H9 (cell line): ENCODE results near the gene SOBP. TPM values are rescaled to one million over a fixed set of nuclear protein-coding genes. Genes with fewer than 3 reads are reported as not detected.
A peak's percentile ranks its signal among the peaks of the same experiment; 100 is the strongest.

Experiments
- DNase-seq: peaks from one replicate; pipeline ENCODE4 v3.0.0-alpha.2; 2017
- H2AFZ ChIP-seq: one replicate; pipeline ENCODE4 v1.6.1; 2013; ENCODE audit warnings: mild to moderate bottlenecking, low read length, control low read depth, moderate library complexity
- H2AK5ac ChIP-seq: 2 replicates; pipeline ENCODE4 v1.6.1; 2013; ENCODE audit warnings: low read length, control low read depth, mixed read lengths; ENCODE audit not compliant: insufficient read length
- H2BK120ac ChIP-seq: one replicate; pipeline ENCODE4 v1.6.1; 2013; ENCODE audit warnings: low read depth, mild to moderate bottlenecking, low read length, control low read depth, inconsistent platforms; ENCODE audit not compliant: poor library complexity, severe bottlenecking
- H2BK12ac ChIP-seq: 2 replicates; pipeline ENCODE4 v1.6.1; 2013; ENCODE audit warnings: low read length, control low read depth, mixed read lengths, low read depth; ENCODE audit not compliant: insufficient read length
- H2BK15ac ChIP-seq: 2 replicates; pipeline ENCODE4 v1.6.1; 2013; ENCODE audit warnings: low read depth, low read length, control low read depth
- H2BK20ac ChIP-seq: one replicate; pipeline ENCODE4 v1.6.1; 2013; ENCODE audit warnings: low read depth, mild to moderate bottlenecking, low read length, control low read depth, inconsistent platforms; ENCODE audit not compliant: poor library complexity, severe bottlenecking
- H2BK5ac ChIP-seq: 2 replicates; pipeline ENCODE4 v1.6.1; 2013; ENCODE audit warnings: low read length, control low read depth, mixed read lengths; ENCODE audit not compliant: insufficient read length
- H3K14ac ChIP-seq: 2 replicates; pipeline ENCODE4 v1.6.1; 2013; ENCODE audit warnings: low read length, control low read depth; ENCODE audit not compliant: insufficient read depth
- H3K18ac ChIP-seq: 2 replicates; pipeline ENCODE4 v1.6.1; 2013; ENCODE audit warnings: low read depth, mild to moderate bottlenecking, mixed read lengths, low read length, control low read depth; ENCODE audit not compliant: insufficient read length
- H3K23ac ChIP-seq: 2 replicates; pipeline ENCODE4 v1.6.1; 2013; ENCODE audit warnings: low read length, control low read depth, mixed read lengths, low read depth; ENCODE audit not compliant: insufficient read length
- H3K23me2 ChIP-seq: 2 replicates; pipeline ENCODE4 v1.6.1; 2013; ENCODE audit warnings: low read depth, mild to moderate bottlenecking, mixed read lengths, low read length, control low read depth; ENCODE audit not compliant: insufficient read length, poor library complexity, severe bottlenecking
- H3K27ac ChIP-seq: 2 replicates; pipeline ENCODE4 v1.5.1; 2013; ENCODE audit warnings: low read length, control low read depth, mixed read lengths, low read depth; ENCODE audit not compliant: insufficient read length
- H3K27me3 ChIP-seq: 2 replicates; pipeline ENCODE4 v1.6.1; 2013; ENCODE audit warnings: low read length, control low read depth, inconsistent platforms; ENCODE audit not compliant: insufficient read depth
- H3K4ac ChIP-seq: 2 replicates; pipeline ENCODE4 v1.6.1; 2013; ENCODE audit warnings: low read depth, mild to moderate bottlenecking, control low read depth, inconsistent platforms, low read length, moderate library complexity
- H3K4me1 ChIP-seq: 2 replicates; pipeline ENCODE4 v1.6.1; 2013; ENCODE audit warnings: low read length, control low read depth, inconsistent platforms; ENCODE audit not compliant: insufficient read depth
- H3K4me2 ChIP-seq: 2 replicates; pipeline ENCODE4 v1.6.1; 2013; ENCODE audit warnings: low read length, control low read depth, mixed read lengths; ENCODE audit not compliant: insufficient read length, insufficient read depth
- H3K56ac ChIP-seq: 2 replicates; pipeline ENCODE4 v1.6.1; 2013; ENCODE audit warnings: low read depth, mild to moderate bottlenecking, mixed read lengths, low read length, control low read depth; ENCODE audit not compliant: insufficient read length
- H3K79me1 ChIP-seq: 2 replicates; pipeline ENCODE4 v1.6.1; 2013; ENCODE audit warnings: low read depth, mild to moderate bottlenecking, moderate library complexity, low read length, control low read depth, inconsistent platforms; ENCODE audit not compliant: insufficient read depth, poor library complexity, severe bottlenecking
- H3K79me2 ChIP-seq: 2 replicates; pipeline ENCODE4 v1.6.1; 2013; ENCODE audit warnings: low read length, control low read depth, inconsistent platforms; ENCODE audit not compliant: insufficient read depth
- H3K9ac ChIP-seq: 2 replicates; pipeline ENCODE4 v1.6.1; 2013; ENCODE audit warnings: low read length, control low read depth, mixed read lengths; ENCODE audit not compliant: insufficient read length; ENCODE audit errors: extremely low read depth
- H3K9me3 ChIP-seq: one replicate; pipeline ENCODE4 v1.6.1; 2013; ENCODE audit warnings: low read depth, low read length, inconsistent platforms; ENCODE audit not compliant: control insufficient read depth
- H3T11ph ChIP-seq: one replicate; pipeline ENCODE4 v1.6.1; 2013; ENCODE audit warnings: mild to moderate bottlenecking, low read length, control low read depth, inconsistent platforms
- H4K20me1 ChIP-seq: one replicate; pipeline ENCODE4 v1.6.1; 2013; ENCODE audit not compliant: control insufficient read depth, insufficient read length, insufficient read depth
- H4K5ac ChIP-seq: 2 replicates; pipeline ENCODE4 v1.6.1; 2013; ENCODE audit warnings: low read depth, mild to moderate bottlenecking, mixed read lengths, low read length, control low read depth; ENCODE audit not compliant: insufficient read length
- H4K8ac ChIP-seq: replicated peaks from 2 replicates; pipeline ENCODE4 v1.6.1; 2013; ENCODE audit warnings: low read length, control low read depth, mixed read lengths, low read depth; ENCODE audit not compliant: insufficient read length
- H4K91ac ChIP-seq: 2 replicates; pipeline ENCODE4 v1.6.1; 2013; ENCODE audit warnings: low read depth, mild to moderate bottlenecking, moderate library complexity, mixed read lengths, low read length, control low read depth; ENCODE audit not compliant: insufficient read length
- H3K27ac Mint-ChIP-seq, 3 experiments: 2 replicates in 2 of 3; 3 replicates in 1 of 3; pipeline ENCODE4 v1.8.0; 2020 to 2021; ENCODE audit warnings: mixed read lengths in 3 of 3, mild to moderate bottlenecking in 1 of 3, moderate library complexity in 1 of 3
- H3K27me3 Mint-ChIP-seq: 2 replicates; pipeline ENCODE4 v1.8.0; 2021; ENCODE audit warnings: low read depth, mild to moderate bottlenecking, moderate library complexity, mixed read lengths
- H3K36me3 Mint-ChIP-seq, 3 experiments: 2 replicates in 2 of 3; 3 replicates in 1 of 3; pipeline ENCODE4 v1.8.0; 2020 to 2021; ENCODE audit warnings: low read depth in 3 of 3, mixed read lengths in 3 of 3; ENCODE audit not compliant: insufficient read depth in 1 of 3
- H3K4me1 Mint-ChIP-seq, 2 experiments: 2 replicates each; pipeline ENCODE4 v1.8.0; 2020; ENCODE audit warnings: mixed read lengths in 2 of 2
- H3K4me3 Mint-ChIP-seq, 2 experiments: 2 replicates in 1 of 2; 3 replicates in 1 of 2; pipeline ENCODE4 v1.8.0; 2020 to 2021; ENCODE audit warnings: mild to moderate bottlenecking in 2 of 2, mixed read lengths in 2 of 2, moderate library complexity in 1 of 2
- H3K9me3 Mint-ChIP-seq, 2 experiments: 2 replicates in 1 of 2; 3 replicates in 1 of 2; pipeline ENCODE4 v1.8.0; 2020; ENCODE audit warnings: mild to moderate bottlenecking in 2 of 2, mixed read lengths in 2 of 2, moderate library complexity in 1 of 2
- WGBS: extraction: QIAGEN DNeasy Blood & Tissue Kit; methylation state at CpG from one replicate; pipeline ENCODE4 v1.1.7; 2013; ENCODE audit warnings: missing lambda C conversion rate, low lambda C conversion rate, mixed read lengths; ENCODE audit not compliant: insufficient read length; ENCODE audit errors: extremely low coverage; 5-methylcytosine and 5-hydroxymethylcytosine counted together
- total RNA-seq: library from RNA; stranded (reverse); gene quantifications from 2 replicates; pipeline ENCODE4 v1.2.1, GENCODE V29; 2021
- TF ChIP-seq, protein P1 (sequence below): fragments of 200-600 bp; sonication (generic); conservative IDR thresholded peaks from 3 replicates; pipeline ENCODE4 v1.8.0; 2021; ENCODE audit warnings: antibody characterized with exemption, mild to moderate bottlenecking

SOBP gene
- total RNA-seq, 1 experiment from 2014 or later: 4.3 TPM

DNA sequence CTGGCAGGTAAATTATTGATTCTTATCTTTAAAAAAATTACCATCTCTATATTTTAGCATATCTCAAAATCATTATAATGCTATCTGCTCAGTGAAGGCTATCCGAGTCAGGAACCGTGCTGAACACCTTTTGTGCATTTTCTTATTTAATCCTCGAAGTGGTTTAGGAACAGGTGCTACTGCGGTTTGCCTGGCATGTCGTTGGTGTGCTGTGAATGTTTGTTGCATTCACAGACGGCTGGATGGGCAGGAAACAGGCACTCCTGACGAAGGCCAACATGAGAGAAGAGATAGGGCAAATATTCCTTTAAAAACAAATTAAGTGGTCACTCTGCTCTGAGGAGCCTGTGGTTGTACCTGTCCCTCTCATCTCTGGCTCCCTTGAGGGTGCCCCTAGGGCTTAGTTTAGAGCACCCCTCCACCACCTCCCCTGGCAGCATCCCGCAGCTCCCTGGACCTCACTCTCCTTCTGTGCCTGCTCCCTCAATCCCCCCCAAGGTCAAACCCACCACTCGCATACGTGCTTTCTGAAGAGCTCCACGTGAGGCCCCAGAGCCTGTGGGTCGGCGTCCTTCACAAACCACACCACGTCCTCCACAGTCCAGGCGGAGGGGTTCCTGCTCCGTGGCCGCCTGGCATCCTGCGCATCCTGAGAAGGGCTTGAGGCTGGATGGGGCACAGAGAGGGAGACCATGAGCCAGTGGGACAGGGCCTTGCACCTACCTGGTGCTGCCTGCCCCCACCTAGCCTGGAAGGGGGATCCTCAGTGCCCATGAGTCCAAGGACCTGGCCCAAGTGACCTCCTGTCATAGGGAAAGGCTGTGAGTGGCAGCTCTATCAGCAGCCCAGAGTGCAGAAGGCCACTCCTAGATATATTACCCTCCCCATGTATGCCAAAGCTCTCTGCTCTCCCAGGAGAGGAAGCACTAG lies 217.7 kb downstream of the SOBP start:
- Mint-ChIP-seq H3K27me3 (peaks cover 9% of the 10 kb centered on the region), H3K36me3 (no peaks in the 10 kb centered on the region), H3K4me1 (peaks cover 16 to 22% of the 10 kb centered on the region in 2 experiments)

More for the DNA sequence above, 217.7 kb downstream of the SOBP start:
- no peaks in the 10 kb centered on the region for H3K9me3 Mint-ChIP-seq
- H3K23ac ChIP-seq: no peak overlapping the region
- H2AK5ac ChIP-seq: no peak overlapping the region
- no peaks in the 10 kb centered on the region for H3K79me1 ChIP-seq
- no peaks in the 10 kb centered on the region for H3K23me2 ChIP-seq
- no peak overlapping the region for H2BK12ac ChIP-seq
- H4K20me1 ChIP-seq: no peaks in the 10 kb centered on the region
- no peaks in the 10 kb centered on the region for H3K4me1 ChIP-seq
- no peak overlapping the region for H3K56ac ChIP-seq
- no peak overlapping the region for H2BK15ac ChIP-seq
- H3K79me2 ChIP-seq: no peaks in the 10 kb centered on the region
- H2BK20ac ChIP-seq: no peak overlapping the region
- no CpG with 5 or more reads among the region's 18 CpGs for WGBS
- no peak overlapping the region for H2AFZ ChIP-seq
- H3K14ac ChIP-seq: no peak overlapping the region
- H4K8ac ChIP-seq: no peak overlapping the region
- no peak overlapping the region for H2BK5ac ChIP-seq
- H3K4me2 ChIP-seq: no peak overlapping the region
- H3K4ac ChIP-seq: no peak overlapping the region
- no peak overlapping the region for H3K4me3 Mint-ChIP-seq
- no peak overlapping the region for H4K91ac ChIP-seq
- no peak overlapping the region for H2BK120ac ChIP-seq
- peak; percentile 20 for DNase-seq
- TF ChIP-seq, protein P1, sequence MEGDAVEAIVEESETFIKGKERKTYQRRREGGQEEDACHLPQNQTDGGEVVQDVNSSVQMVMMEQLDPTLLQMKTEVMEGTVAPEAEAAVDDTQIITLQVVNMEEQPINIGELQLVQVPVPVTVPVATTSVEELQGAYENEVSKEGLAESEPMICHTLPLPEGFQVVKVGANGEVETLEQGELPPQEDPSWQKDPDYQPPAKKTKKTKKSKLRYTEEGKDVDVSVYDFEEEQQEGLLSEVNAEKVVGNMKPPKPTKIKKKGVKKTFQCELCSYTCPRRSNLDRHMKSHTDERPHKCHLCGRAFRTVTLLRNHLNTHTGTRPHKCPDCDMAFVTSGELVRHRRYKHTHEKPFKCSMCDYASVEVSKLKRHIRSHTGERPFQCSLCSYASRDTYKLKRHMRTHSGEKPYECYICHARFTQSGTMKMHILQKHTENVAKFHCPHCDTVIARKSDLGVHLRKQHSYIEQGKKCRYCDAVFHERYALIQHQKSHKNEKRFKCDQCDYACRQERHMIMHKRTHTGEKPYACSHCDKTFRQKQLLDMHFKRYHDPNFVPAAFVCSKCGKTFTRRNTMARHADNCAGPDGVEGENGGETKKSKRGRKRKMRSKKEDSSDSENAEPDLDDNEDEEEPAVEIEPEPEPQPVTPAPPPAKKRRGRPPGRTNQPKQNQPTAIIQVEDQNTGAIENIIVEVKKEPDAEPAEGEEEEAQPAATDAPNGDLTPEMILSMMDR: no peak
- no peaks in the 10 kb centered on the region for H3K9me3 ChIP-seq
- H3K9ac ChIP-seq: no peak overlapping the region
- H3K27me3 ChIP-seq: no peaks in the 10 kb centered on the region
- no peak overlapping the region for H3T11ph ChIP-seq
- no peak overlapping the region for H3K18ac ChIP-seq
- no peak overlapping the region for H3K27ac ChIP-seq
- H4K5ac ChIP-seq: no peak overlapping the region
- no peak overlapping the region for H3K27ac Mint-ChIP-seq
